Measurements from ENCODE around the gene NXT1.
"Not testable (repeated sequence)": the region's sequence is repeated elsewhere in the genome, so short reads cannot be mapped to it uniquely, and the experiment has no call there.

The NXT1 gene

GRCh38 chr20:23350196-23350903 is at the start of gene NXT1:
TSS of gene NXT1 (plus strand) at chr20:23350791. CDS start at chr20:23354042, 3,251 bp downstream.
- TF ChIP-seq ZNF274 (IDR thresholded peaks at IDR 0.05; ENCODE audit: low read depth, low read length) = no peak

GRCh38 chr20:23301436-23302050 is 49.0 kb upstream of the NXT1 start:
- H3K4me3 ChIP-seq (ENCODE audit: low read length) = no peak overlapping the region
- TF ChIP-seq ZNF274 (IDR thresholded peaks at IDR 0.05; ENCODE audit: low read depth, low read length) = no peak

More at GRCh38 chr20:23350196-23350903, at the start of gene NXT1:
- H3K4me3 ChIP-seq (ENCODE audit: low read length) = peak within 1 kb of the TSS; percentile 85

GRCh38 chr20:23302386-23302785 is 48.2 kb upstream of the NXT1 start:
- H3K4me3 ChIP-seq (ENCODE audit: low read length) = no peak overlapping the region
- TF ChIP-seq ZNF274 (IDR thresholded peaks at IDR 0.05; ENCODE audit: low read depth, low read length) = no peak

- TF ChIP-seq ZNF274 (IDR thresholded peaks at IDR 0.05; ENCODE audit: low read depth, low read length) = no peak
- no peak overlapping the region for H3K4me3 ChIP-seq (ENCODE audit: low read length)
Measured at GRCh38 chr20:23302801-23303200, 47.8 kb upstream of the NXT1 start.

- no peak for TF ChIP-seq ZNF274 (IDR thresholded peaks at IDR 0.05; ENCODE audit: low read depth, low read length)
- H3K4me3 ChIP-seq (ENCODE audit: low read length) = no peak overlapping the region
Measured at GRCh38 chr20:23303325-23304102, 47.1 kb upstream of the NXT1 start.

GRCh38 chr20:23304616-23305015 is 46.0 kb upstream of the NXT1 start:
- no peak overlapping the region for H3K4me3 ChIP-seq (ENCODE audit: low read length)
- TF ChIP-seq ZNF274 (IDR thresholded peaks at IDR 0.05; ENCODE audit: low read depth, low read length) = no peak

- TF ChIP-seq ZNF274 (IDR thresholded peaks at IDR 0.05; ENCODE audit: low read depth, low read length) = no peak
Measured at GRCh38 chr20:23305098-23305497, 45.5 kb upstream of the NXT1 start.

GRCh38 chr20:23307393-23307792 is 43.2 kb upstream of the NXT1 start:
- H3K4me3 ChIP-seq (ENCODE audit: low read length) = not testable (repeated sequence)

More at GRCh38 chr20:23305098-23305497, 45.5 kb upstream of the NXT1 start:
- no peak overlapping the region for H3K4me3 ChIP-seq (ENCODE audit: low read length)

GRCh38 chr20:23308024-23308423 is 42.6 kb upstream of the NXT1 start:
- TF ChIP-seq ZNF274 (IDR thresholded peaks at IDR 0.05; ENCODE audit: low read depth, low read length) = no peak
- H3K4me3 ChIP-seq (ENCODE audit: low read length) = no peak overlapping the region

GRCh38 chr20:23308908-23309307 is 41.7 kb upstream of the NXT1 start:
- no peak overlapping the region for H3K4me3 ChIP-seq (ENCODE audit: low read length)

GRCh38 chr20:23309781-23310180 is 40.8 kb upstream of the NXT1 start:
- TF ChIP-seq ZNF274 (IDR thresholded peaks at IDR 0.05; ENCODE audit: low read depth, low read length) = no peak
- no peak overlapping the region for H3K4me3 ChIP-seq (ENCODE audit: low read length)

More at GRCh38 chr20:23308908-23309307, 41.7 kb upstream of the NXT1 start:
- no peak for TF ChIP-seq ZNF274 (IDR thresholded peaks at IDR 0.05; ENCODE audit: low read depth, low read length)

- no peak for TF ChIP-seq ZNF274 (IDR thresholded peaks at IDR 0.05; ENCODE audit: low read depth, low read length)
- H3K4me3 ChIP-seq (ENCODE audit: low read length) = no peak overlapping the region
Measured at GRCh38 chr20:23311947-23312506, 38.6 kb upstream of the NXT1 start.

- no peak for TF ChIP-seq ZNF274 (IDR thresholded peaks at IDR 0.05; ENCODE audit: low read depth, low read length)
- H3K4me3 ChIP-seq (ENCODE audit: low read length) = no peak overlapping the region
Measured at GRCh38 chr20:23313271-23313670, 37.3 kb upstream of the NXT1 start.

GRCh38 chr20:23314699-23315098 is 35.9 kb upstream of the NXT1 start:
- TF ChIP-seq ZNF274 (IDR thresholded peaks at IDR 0.05; ENCODE audit: low read depth, low read length) = no peak
- H3K4me3 ChIP-seq (ENCODE audit: low read length) = no peak overlapping the region
